Ovary (tissue), 9 donors: Measurements from ENCODE around the gene RNF11. TPM values are rescaled to one million over a fixed set of nuclear protein-coding genes. Genes with fewer than 3 reads are reported as not detected.

Source experiments
- DNase-seq, 5 donors: peaks; one replicate each; pipeline ENCODE4 v3.0.0-alpha.2; 2019 to 2020
- H3K27ac ChIP-seq, 2 donors: fragments of 200-600 bp; one replicate each; pipeline versions ENCODE4 v1.5.1 to v1.8.0; 2019 to 2022
- H3K27me3 ChIP-seq: fragments of 200-600 bp; one replicate; pipeline ENCODE4 v1.8.0; 2022
- H3K36me3 ChIP-seq: fragments of 200-600 bp; sonication (generic); one replicate; pipeline ENCODE4 v1.5.1; 2019
- H3K4me1 ChIP-seq: one replicate; pipeline ENCODE4 v1.8.1; 2013; ENCODE audit warnings: mild to moderate bottlenecking, moderate library complexity; ENCODE audit not compliant: insufficient read depth
- H3K4me3 ChIP-seq: fragments of 200-600 bp; sonication (generic); one replicate; pipeline ENCODE4 v1.5.1; 2017
- H3K9me3 ChIP-seq, 2 donors: fragments of 200-600 bp in 1 of 2; sonication (generic) in 1 of 2; one replicate each; pipeline versions ENCODE4 v1.5.1 to v1.8.1; 2013 to 2019; ENCODE audit warnings: mild to moderate bottlenecking in 1 of 2, moderate library complexity in 1 of 2
- EP300 ChIP-seq: sonication (generic); formaldehyde crosslinking; IDR thresholded peaks from one replicate; pipeline ENCODE4 v1.6.1; 2017; ENCODE audit warnings: antibody characterized with exemption
- POLR2A ChIP-seq: fragments of 450-650 bp; IDR thresholded peaks from one replicate; pipeline ENCODE4 v1.6.1; 2017; ENCODE audit warnings: antibody characterized with exemption, mild to moderate bottlenecking, moderate library complexity
- WGBS, 3 donors: extraction: QIAGEN DNeasy Blood & Tissue Kit in 1 of 3; methylation state at CpG; one replicate each; pipeline versions ENCODE4 v1.1.5 to v1.1.7; 2013 to 2017; 5-methylcytosine and 5-hydroxymethylcytosine counted together
- intact Hi-C, 4 donors: fragments of 100-400 bp; cut with DNase I; formaldehyde crosslinking; loops; one replicate each; pipeline versions ENCODE4 v1.11.0 to v1.15.1; 2022 to 2023
- polyA plus RNA-seq, 2 donors: library from polyadenylated mRNA; stranded (reverse); fragments of 200-250 nt in 1 of 2; fragments of 350-450 nt in 1 of 2; fragmentation: Illumina TruSeq in 1 of 2; extraction: RNeasy Lipid Tissue Mini Kit (QIAGEN cat#74804) in 1 of 2; gene quantifications; one replicate each; pipeline ENCODE4 v1.2.3, GENCODE V29; 2013 to 2014
- total RNA-seq, 7 donors: library from RNA; depleted of rRNA in 2 of 7; stranded (reverse); fragments of >200 nt in 2 of 7; fragmentation: NEBNext Ultra II Directional in 3 of 7; extraction: Animal tissue kit (Norgen Biotek cat#: 25700) in 3 of 7; gene quantifications; one replicate each; pipeline versions ENCODE4 v1.1.0 to v1.2.4, GENCODE V29; 2016 to 2023
- TF ChIP-seq, protein P1 (sequence below), 3 donors: fragments of 450-650 bp in 2 of 3; fragments of 200-600 bp in 1 of 3; IDR thresholded peaks; one replicate each; pipeline versions ENCODE4 v1.5.1 to v1.8.0; 2016 to 2022; ENCODE audit warnings: antibody characterized with exemption in 3 of 3, mild to moderate bottlenecking in 1 of 3
- donor health status: DM: no; HTN: no; CAD: no; lungs with moderate emphysema.
- donor health status: DM: no; HTN: no; CAD: no.
- donor health status: Bipolar disorder and iron deficiency.
- donor health status: DM: yes; HTN: yes; CAD: no.
- donor health status: DM: no; HTN: no; CAD: no.
- donor health status: DM: yes; HTN: yes; CAD: no.

The RNF11 gene
- total and polyA plus RNA-seq, 9 donors: 108 to 209 (median 126) TPM

DNA sequence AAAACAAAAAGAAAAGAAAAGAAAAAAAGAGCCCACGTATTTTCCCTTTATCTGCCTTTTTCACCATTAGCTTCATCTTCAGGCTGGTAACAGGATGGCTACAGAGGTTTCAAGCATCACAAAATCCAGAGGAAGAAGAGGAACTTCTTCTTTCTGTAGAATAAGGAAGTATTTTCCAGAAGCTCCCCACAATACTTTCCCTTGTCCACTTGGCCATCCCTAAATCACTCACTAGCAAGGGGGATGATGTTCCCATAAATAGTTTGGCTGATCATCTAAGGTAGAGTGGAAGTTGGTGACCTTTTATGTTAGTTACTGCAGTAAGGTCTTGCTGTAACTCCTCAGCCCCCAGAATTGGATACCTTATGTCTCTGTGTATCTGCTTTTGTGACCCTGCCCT lies 45.1 kb upstream of the RNF11 start:
- no peak overlapping the region for H3K27ac ChIP-seq
- TF ChIP-seq POLR2A: no peak
- TF ChIP-seq, protein P1, sequence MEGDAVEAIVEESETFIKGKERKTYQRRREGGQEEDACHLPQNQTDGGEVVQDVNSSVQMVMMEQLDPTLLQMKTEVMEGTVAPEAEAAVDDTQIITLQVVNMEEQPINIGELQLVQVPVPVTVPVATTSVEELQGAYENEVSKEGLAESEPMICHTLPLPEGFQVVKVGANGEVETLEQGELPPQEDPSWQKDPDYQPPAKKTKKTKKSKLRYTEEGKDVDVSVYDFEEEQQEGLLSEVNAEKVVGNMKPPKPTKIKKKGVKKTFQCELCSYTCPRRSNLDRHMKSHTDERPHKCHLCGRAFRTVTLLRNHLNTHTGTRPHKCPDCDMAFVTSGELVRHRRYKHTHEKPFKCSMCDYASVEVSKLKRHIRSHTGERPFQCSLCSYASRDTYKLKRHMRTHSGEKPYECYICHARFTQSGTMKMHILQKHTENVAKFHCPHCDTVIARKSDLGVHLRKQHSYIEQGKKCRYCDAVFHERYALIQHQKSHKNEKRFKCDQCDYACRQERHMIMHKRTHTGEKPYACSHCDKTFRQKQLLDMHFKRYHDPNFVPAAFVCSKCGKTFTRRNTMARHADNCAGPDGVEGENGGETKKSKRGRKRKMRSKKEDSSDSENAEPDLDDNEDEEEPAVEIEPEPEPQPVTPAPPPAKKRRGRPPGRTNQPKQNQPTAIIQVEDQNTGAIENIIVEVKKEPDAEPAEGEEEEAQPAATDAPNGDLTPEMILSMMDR (IDR thresholded peaks at IDR 0.05): no peak
- TF ChIP-seq EP300: no peak
- WGBS, 3 donors: 59 to 68% (median 63%) methylated on average over 1 of the region's 1 CpG
- no peaks in the 10 kb centered on the region for H3K27me3 ChIP-seq
- intact Hi-C loops: loop anchor here in 3 of 4 donors (5.0 to 10.0 kb wide), 4 partner anchors 54 to 416 kb away; no protein-coding TSS in a partner anchor
- DNase-seq: no peak
- no peaks in the 10 kb centered on the region for H3K36me3 ChIP-seq
- H3K9me3 ChIP-seq: no peaks in the 10 kb centered on the region
- H3K4me1 ChIP-seq: peaks cover 2% of the 10 kb centered on the region
- H3K4me3 ChIP-seq: no peak overlapping the region

GRCh38 chr1:51192213-51192843 lies 43.7 kb upstream of the RNF11 start:
- Histone ChIP-seq H3K4me3 (no peak overlapping the region), H3K4me1 (peaks cover 2% of the 10 kb centered on the region), H3K36me3 (no peaks in the 10 kb centered on the region), H3K27ac (no peak overlapping the region), H3K9me3 (no peaks in the 10 kb centered on the region), H3K27me3 (no peaks in the 10 kb centered on the region)
- 38 to 42% (median 41%) methylated on average over 3 of the region's 3 CpGs for WGBS, 3 donors
- TF ChIP-seq EP300: no peak
- no peak for TF ChIP-seq POLR2A
- TF ChIP-seq, protein P1 (IDR thresholded peaks at IDR 0.05): peak; percentile 63 to 73 (median 72)
- DNase-seq: peak; percentile 65 to 83 (median 73)
- intact Hi-C loops: loop anchor here in 3 of 4 donors (2.0 to 10.0 kb wide), 5 partner anchors 16 to 418 kb away; no protein-coding TSS in a partner anchor

DNA sequence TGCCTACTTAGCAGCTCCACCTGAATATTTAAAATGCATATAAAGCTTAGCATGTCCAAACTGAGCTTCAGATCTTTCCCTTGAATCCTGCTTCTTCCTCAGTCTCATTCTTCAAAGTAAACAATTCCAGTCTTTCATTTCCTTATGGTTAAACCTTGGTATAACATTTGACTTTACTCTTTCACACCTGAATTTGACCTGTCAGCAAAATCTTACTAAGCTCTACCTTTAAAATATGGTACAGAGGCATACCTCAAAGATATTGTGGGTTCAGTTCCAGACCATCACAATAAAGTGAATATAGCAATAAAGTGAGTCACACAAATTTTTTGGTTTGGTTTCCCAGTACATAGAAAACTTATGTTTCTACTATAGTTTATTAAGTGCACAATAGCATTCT lies 42.5 kb upstream of the RNF11 start:
- peaks cover 2% of the 10 kb centered on the region for H3K4me1 ChIP-seq
- H3K4me3 ChIP-seq: no peak overlapping the region
- no peak for DNase-seq
- no peak overlapping the region for H3K27ac ChIP-seq
- no peaks in the 10 kb centered on the region for H3K36me3 ChIP-seq
- no peaks in the 10 kb centered on the region for H3K27me3 ChIP-seq
- H3K9me3 ChIP-seq: no peaks in the 10 kb centered on the region
- no peak for TF ChIP-seq POLR2A
- TF ChIP-seq, protein P1 (IDR thresholded peaks at IDR 0.05): no peak
- intact Hi-C loops: loop anchor here in 3 of 4 donors (2.0 to 10.0 kb wide), 5 partner anchors 15 to 419 kb away; no protein-coding TSS in a partner anchor

DNA sequence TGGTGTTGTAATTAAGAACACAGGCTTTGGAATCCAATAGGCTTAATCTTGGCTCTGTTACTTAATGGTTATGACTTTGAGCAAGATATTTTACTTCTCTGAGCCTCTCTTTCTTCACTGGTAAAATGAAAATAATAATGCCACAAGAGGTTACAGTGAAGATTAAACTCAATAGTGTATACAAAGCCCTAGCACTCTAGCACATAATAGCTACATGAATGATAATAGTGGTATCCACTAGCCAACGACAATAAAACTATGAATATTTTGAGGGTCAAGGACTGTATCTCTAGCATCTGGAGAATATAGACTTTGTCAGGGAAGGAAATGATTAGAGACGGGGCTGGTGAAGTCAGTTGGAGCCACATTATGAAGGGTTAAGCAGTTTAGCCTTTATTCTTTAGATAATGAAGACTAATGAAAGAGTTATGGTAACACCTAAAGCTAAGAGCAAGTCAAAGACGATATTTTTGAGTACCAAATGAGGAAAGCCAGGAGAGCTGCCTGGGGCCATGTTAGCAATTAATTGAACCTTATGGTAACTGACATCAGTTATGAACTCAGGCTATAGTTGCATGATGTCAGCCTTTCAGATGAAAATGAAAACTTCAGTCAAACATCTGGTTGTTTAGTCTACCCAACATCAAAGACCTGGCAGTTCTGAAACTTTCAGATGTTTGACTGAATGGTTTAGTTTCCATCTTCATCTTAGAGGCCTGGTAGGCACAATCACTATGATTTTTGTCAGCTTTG lies 32.8 kb upstream of the RNF11 start:
- TF ChIP-seq, protein P1 (IDR thresholded peaks at IDR 0.05): no peak
- TF ChIP-seq POLR2A (no peak), EP300 (no peak)
- Histone ChIP-seq H3K4me1 (no peaks in the 10 kb centered on the region), H3K36me3 (no peaks in the 10 kb centered on the region), H3K9me3 (no peaks in the 10 kb centered on the region), H3K4me3 (no peak overlapping the region), H3K27me3 (no peaks in the 10 kb centered on the region), H3K27ac (no peak overlapping the region)
- 18 to 51% (median 27%) methylated on average over 3 of the region's 3 CpGs for WGBS, 3 donors
- intact Hi-C loops: loop anchor here in 1 of 4 donors (10.0 kb wide), 1 partner anchor 92 kb away; no protein-coding TSS in a partner anchor
- DNase-seq: no peak
